DOHH2 (cell line): Measurements from ENCODE around the gene ELF1.

ENCODE experiments used
- CTCF ChIP-seq: fragments of 200-600 bp; sonication (generic); IDR thresholded peaks from one replicate; pipeline ENCODE4 v1.5.1; 2014; ENCODE audit warnings: antibody characterized with exemption, mild to moderate bottlenecking, low read depth, low read length; ENCODE audit not compliant: poor library complexity, severe bottlenecking
- EZH2phosphoT487 ChIP-seq: fragments of 200-600 bp; sonication (generic); IDR thresholded peaks from 2 replicates; pipeline ENCODE4 v1.6.1; 2017; ENCODE audit warnings: borderline replicate concordance, mild to moderate bottlenecking, antibody characterized with exemption, low read length, moderate library complexity, mixed read lengths

GRCh38 chr13:40987606-40988280 lies 31.4 kb downstream of the ELF1 start:
- TF ChIP-seq CTCF, result no peak
- no peak for TF ChIP-seq EZH2phosphoT487
